ENCODE measurements around the gene MPHOSPH9.
A peak's percentile ranks its signal among the peaks of the same experiment; 100 is the strongest.

Gene MPHOSPH9

GRCh38 chr12:123150744-123151456 is 82.0 kb downstream of the MPHOSPH9 start, which contains the start of gene PITPNM2:
PITPNM2 (minus strand) TSS chr12:123151090; CDS start chr12:123034590, 116,500 bp downstream.
- H3K27me3 ChIP-seq, result peaks cover 48% of the 10 kb centered on the region
- H3K36me3 ChIP-seq, result peaks cover 36% of the 10 kb centered on the region
- TF ChIP-seq Cebpa-rat (IDR thresholded peaks at IDR 0.05), result no peak
- peak within 1 kb of the TSS; percentile 94 for H3K4me2 ChIP-seq
- peaks cover 22% of the 10 kb centered on the region for H4K20me1 ChIP-seq
- no peaks in the 10 kb centered on the region for H3K9me3 ChIP-seq
- H3K9ac ChIP-seq, result peak within 1 kb of the TSS; percentile 88
- peak within 1 kb of the TSS; percentile 86 for H3K4me3 ChIP-seq
- peaks cover 54% of the 10 kb centered on the region for H3K4me1 ChIP-seq
- peak within 1 kb of the TSS; percentile 84 for H3K27ac ChIP-seq

- Histone ChIP-seq H3K9ac (peak overlapping the region; percentile 88), H3K4me2 (peak overlapping the region; percentile 94), H3K4me1 (peaks cover 58% of the 10 kb centered on the region), H3K27me3 (peaks cover 48% of the 10 kb centered on the region), H4K20me1 (peaks cover 22% of the 10 kb centered on the region), H3K36me3 (peaks cover 34% of the 10 kb centered on the region), H3K9me3 (no peaks in the 10 kb centered on the region), H3K27ac (peak overlapping the region; percentile 84), H3K4me3 (peak overlapping the region; percentile 86)
- no peak for TF ChIP-seq Cebpa-rat (IDR thresholded peaks at IDR 0.05)
Measured at GRCh38 chr12:123150275-123150743, 82.6 kb downstream of the MPHOSPH9 start.

- Histone ChIP-seq H3K4me1 (peaks cover 64% of the 10 kb centered on the region), H3K4me2 (peak overlapping the region; percentile 94), H3K27ac (peak overlapping the region; percentile 84), H3K27me3 (peaks cover 48% of the 10 kb centered on the region), H3K9me3 (no peaks in the 10 kb centered on the region), H3K9ac (peak overlapping the region; percentile 88), H4K20me1 (peaks cover 22% of the 10 kb centered on the region), H3K36me3 (peaks cover 28% of the 10 kb centered on the region), H3K4me3 (peak overlapping the region; percentile 86)
- no peak for TF ChIP-seq Cebpa-rat (IDR thresholded peaks at IDR 0.05)
Measured at GRCh38 chr12:123149501-123150274, 83.3 kb downstream of the MPHOSPH9 start.

- TF ChIP-seq Cebpa-rat (IDR thresholded peaks at IDR 0.05), result no peak
- no peak overlapping the region; the same call in 1 of the 2 replicates for H3K27ac ChIP-seq
- H3K27me3 ChIP-seq, result peaks cover 48% of the 10 kb centered on the region
- H4K20me1 ChIP-seq, result peaks cover 22% of the 10 kb centered on the region
- H3K36me3 ChIP-seq, result peaks cover 22% of the 10 kb centered on the region
- H3K9me3 ChIP-seq, result no peaks in the 10 kb centered on the region
- H3K4me3 ChIP-seq, result peak overlapping the region; percentile 86
- H3K4me1 ChIP-seq, result peaks cover 70% of the 10 kb centered on the region
- peak overlapping the region; percentile 88; the same call in 1 of the 2 replicates for H3K9ac ChIP-seq
- H3K4me2 ChIP-seq, result peak overlapping the region; percentile 94
Measured at GRCh38 chr12:123149088-123149487, 83.9 kb downstream of the MPHOSPH9 start.

- Histone ChIP-seq H3K4me2 (peak overlapping the region; percentile 94), H3K27ac (no peak overlapping the region; the same call in 1 of the 2 replicates), H3K9ac (0 out of 2 replicates have a peak overlapping the region, but pooled peaks have one; percentile 88)
Measured at GRCh38 chr12:123148655-123149054, 84.3 kb downstream of the MPHOSPH9 start.

GRCh38 chr12:123148223-123148622 is 84.7 kb downstream of the MPHOSPH9 start:
- H3K4me3 ChIP-seq, result peak overlapping the region; percentile 86; the same call in 1 of the 2 replicates
- peaks cover 79% of the 10 kb centered on the region for H3K4me1 ChIP-seq
- H3K4me2 ChIP-seq, result peak overlapping the region; percentile 94
- peaks cover 48% of the 10 kb centered on the region for H3K27me3 ChIP-seq
- H4K20me1 ChIP-seq, result peaks cover 22% of the 10 kb centered on the region
- no peaks in the 10 kb centered on the region for H3K9me3 ChIP-seq
- peaks cover 18% of the 10 kb centered on the region for H3K36me3 ChIP-seq
- no peak for TF ChIP-seq Cebpa-rat (IDR thresholded peaks at IDR 0.05)
- no peak overlapping the region for H3K27ac ChIP-seq
- 0 out of 2 replicates have a peak overlapping the region, but pooled peaks have one; percentile 88 for H3K9ac ChIP-seq

More at GRCh38 chr12:123148655-123149054, 84.3 kb downstream of the MPHOSPH9 start:
- no peak for TF ChIP-seq Cebpa-rat (IDR thresholded peaks at IDR 0.05)
- H3K9me3 ChIP-seq, result no peaks in the 10 kb centered on the region
- H3K4me3 ChIP-seq, result peak overlapping the region; percentile 86
- peaks cover 18% of the 10 kb centered on the region for H3K36me3 ChIP-seq
- peaks cover 74% of the 10 kb centered on the region for H3K4me1 ChIP-seq
- peaks cover 48% of the 10 kb centered on the region for H3K27me3 ChIP-seq
- H4K20me1 ChIP-seq, result peaks cover 22% of the 10 kb centered on the region

- Histone ChIP-seq H3K9me3 (no peaks in the 10 kb centered on the region), H3K27ac (peak overlapping the region; percentile 92; the same call in 1 of the 2 replicates), H4K20me1 (peaks cover 22% of the 10 kb centered on the region), H3K9ac (no peak overlapping the region), H3K27me3 (peaks cover 29% of the 10 kb centered on the region), H3K36me3 (peaks cover 18% of the 10 kb centered on the region; the same call in 1 of the 2 replicates), H3K4me3 (no peak overlapping the region), H3K4me2 (peak overlapping the region; percentile 97; the same call in 1 of the 2 replicates), H3K4me1 (peaks cover 93% of the 10 kb centered on the region)
- TF ChIP-seq Cebpa-rat (IDR thresholded peaks at IDR 0.05), result no peak
Measured at GRCh38 chr12:123145211-123145610, 87.7 kb downstream of the MPHOSPH9 start.

- no peak for TF ChIP-seq Cebpa-rat (IDR thresholded peaks at IDR 0.05)
- peak overlapping the region; percentile 57 for H3K4me3 ChIP-seq
- H4K20me1 ChIP-seq, result peaks cover 11% of the 10 kb centered on the region
- H3K36me3 ChIP-seq, result peaks cover 13% of the 10 kb centered on the region; the same call in 1 of the 2 replicates
- peaks cover 92% of the 10 kb centered on the region for H3K4me1 ChIP-seq
- H3K27me3 ChIP-seq, result peaks cover 15% of the 10 kb centered on the region
- H3K9me3 ChIP-seq, result no peaks in the 10 kb centered on the region
- H3K9ac ChIP-seq, result peak overlapping the region; percentile 80
- H3K27ac ChIP-seq, result peak overlapping the region; percentile 92
- peak overlapping the region; percentile 97 for H3K4me2 ChIP-seq
Measured at GRCh38 chr12:123143736-123144461, 89.0 kb downstream of the MPHOSPH9 start.
